Fibroblast of pulmonary artery (primary cell): Measurements from ENCODE around the gene HOXD9.

Experiments
- DNase-seq: peaks from one replicate; pipeline ENCODE4 v3.0.0-alpha.2; 2010; ENCODE audit warnings: low read depth
- H3K4me3 ChIP-seq: replicated peaks from 2 replicates; pipeline ENCODE4 v1.5.1; 2011; ENCODE audit warnings: low read depth, mild to moderate bottlenecking, control low read depth, low read length, moderate library complexity
- TF ChIP-seq, protein P1 (sequence below): IDR thresholded peaks from 2 replicates; pipeline ENCODE4 v1.5.1; 2011; ENCODE audit warnings: mild to moderate bottlenecking, control low read depth, low read length, inconsistent platforms; ENCODE audit errors: missing control alignments

HOXD9 gene

DNA sequence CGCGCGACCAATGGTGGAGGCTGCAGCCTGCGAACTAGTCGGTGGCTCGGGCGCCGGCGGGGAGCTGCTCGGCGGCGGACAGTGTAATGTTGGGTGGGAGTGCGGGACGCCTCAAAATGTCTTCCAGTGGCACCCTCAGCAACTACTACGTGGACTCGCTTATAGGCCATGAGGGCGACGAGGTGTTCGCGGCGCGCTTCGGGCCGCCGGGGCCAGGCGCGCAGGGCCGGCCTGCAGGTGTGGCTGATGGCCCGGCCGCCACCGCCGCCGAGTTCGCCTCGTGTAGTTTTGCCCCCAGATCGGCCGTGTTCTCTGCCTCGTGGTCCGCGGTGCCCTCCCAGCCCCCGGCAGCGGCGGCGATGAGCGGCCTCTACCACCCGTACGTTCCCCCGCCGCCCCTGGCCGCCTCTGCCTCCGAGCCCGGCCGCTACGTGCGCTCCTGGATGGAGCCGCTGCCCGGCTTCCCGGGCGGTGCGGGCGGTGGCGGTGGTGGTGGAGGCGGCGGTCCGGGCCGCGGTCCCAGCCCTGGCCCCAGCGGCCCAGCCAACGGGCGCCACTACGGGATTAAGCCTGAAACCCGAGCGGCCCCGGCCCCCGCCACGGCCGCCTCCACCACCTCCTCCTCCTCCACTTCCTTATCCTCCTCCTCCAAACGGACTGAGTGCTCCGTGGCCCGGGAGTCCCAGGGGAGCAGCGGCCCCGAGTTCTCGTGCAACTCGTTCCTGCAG is at the start of gene HOXD9:
HOXD9 (plus strand) TSS at position 37 of the 728 bp plus-strand sequence; CDS start at position 87, 50 bp downstream.
- H3K4me3 ChIP-seq = no peak within 1 kb of the TSS
- no peak for DNase-seq

DNA sequence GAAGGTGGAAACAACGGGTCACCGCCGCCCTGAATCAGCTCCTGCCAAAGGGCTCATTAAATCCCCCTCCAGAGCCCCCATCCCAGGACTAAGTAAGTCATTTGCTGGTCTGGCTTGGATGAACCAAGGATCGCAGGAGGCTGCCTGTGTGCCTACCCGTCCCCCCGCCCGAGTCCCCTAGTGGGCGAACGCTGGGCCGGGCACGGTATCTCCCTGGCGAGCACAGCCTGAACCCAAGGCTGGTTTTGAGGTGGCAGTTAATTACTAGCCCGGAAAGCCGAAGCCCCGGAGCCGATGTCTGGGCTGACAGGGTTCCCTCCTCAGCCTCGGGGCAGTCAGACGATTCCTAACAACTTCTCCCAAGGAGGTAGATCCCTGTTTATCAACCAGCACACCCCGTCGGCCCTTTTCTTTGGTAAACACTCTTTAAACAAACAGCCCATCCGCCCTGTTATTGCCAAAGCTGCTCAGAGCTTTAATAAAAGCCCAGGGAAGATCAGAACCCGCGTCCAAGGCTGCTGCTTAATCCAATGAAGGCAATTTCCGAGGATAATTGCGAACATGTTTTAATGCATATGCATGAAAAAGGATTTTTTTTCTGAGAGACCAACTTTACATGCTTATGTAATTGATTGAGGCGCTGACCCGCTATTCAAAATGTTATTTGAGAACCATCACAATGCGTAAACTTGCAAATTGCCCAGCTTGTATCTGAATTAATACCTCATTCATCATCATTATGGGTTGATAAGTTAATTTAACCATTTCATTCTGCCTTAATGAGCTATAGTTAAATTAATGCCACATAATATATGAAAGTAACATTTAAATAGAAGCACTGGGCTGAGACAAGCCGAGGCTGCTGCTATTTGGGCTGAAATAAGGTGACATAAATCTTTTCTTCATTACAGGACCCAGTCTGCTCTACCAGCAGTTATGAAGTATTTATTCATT is 49.3 kb upstream of the HOXD9 start:
- DNase-seq = no peak
- TF ChIP-seq, protein P1, sequence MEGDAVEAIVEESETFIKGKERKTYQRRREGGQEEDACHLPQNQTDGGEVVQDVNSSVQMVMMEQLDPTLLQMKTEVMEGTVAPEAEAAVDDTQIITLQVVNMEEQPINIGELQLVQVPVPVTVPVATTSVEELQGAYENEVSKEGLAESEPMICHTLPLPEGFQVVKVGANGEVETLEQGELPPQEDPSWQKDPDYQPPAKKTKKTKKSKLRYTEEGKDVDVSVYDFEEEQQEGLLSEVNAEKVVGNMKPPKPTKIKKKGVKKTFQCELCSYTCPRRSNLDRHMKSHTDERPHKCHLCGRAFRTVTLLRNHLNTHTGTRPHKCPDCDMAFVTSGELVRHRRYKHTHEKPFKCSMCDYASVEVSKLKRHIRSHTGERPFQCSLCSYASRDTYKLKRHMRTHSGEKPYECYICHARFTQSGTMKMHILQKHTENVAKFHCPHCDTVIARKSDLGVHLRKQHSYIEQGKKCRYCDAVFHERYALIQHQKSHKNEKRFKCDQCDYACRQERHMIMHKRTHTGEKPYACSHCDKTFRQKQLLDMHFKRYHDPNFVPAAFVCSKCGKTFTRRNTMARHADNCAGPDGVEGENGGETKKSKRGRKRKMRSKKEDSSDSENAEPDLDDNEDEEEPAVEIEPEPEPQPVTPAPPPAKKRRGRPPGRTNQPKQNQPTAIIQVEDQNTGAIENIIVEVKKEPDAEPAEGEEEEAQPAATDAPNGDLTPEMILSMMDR = no peak
- H3K4me3 ChIP-seq = no peak overlapping the region

More for the DNA sequence above, at the start of gene HOXD9:
- TF ChIP-seq, protein P1 = no peak

DNA sequence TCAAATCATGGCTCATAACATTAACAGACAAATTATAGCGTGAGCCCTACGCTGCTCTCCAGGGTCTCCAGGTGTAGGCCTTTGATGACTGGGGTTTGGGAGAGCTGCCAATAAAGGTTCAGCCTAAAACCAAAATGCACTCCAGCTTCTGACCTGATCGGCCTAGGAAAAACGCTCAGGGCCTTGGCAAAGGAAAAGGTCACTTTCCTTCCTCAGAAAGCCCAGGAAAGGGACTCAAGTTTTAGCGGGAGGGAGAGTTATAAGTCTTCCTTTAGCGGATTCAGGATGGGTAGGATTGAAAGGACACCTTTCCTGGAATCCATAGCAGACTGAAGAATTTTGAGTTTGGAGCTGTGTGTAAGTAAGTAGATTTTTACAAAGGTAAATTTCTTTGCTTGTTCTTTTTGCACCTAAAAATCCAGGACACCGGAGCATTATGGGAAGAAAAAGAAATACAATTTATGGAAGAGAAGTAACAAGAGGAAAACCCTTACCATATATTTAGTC is 47.5 kb upstream of the HOXD9 start:
- H3K4me3 ChIP-seq = no peak overlapping the region
- DNase-seq = no peak
- TF ChIP-seq, protein P1 = no peak

DNA sequence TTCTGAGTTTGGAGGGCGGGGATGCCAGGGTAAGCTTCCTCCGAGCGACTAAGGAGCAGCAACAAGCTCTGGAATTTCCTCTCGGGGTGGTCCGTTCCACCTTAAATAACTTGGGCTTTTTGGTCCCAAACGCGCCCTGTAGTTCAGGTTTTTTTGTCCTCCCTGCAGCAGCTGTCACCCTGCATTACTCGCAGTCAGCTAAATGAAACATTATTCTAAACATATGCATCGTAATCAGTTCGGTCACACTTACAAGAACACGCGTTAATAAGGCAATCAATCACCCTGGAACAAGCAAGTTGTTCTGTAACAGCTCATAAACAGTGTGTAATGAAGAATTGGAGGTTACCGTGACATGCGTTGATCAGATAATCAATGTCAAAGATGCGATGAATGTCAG is 47.0 kb upstream of the HOXD9 start:
- DNase-seq = no peak
- TF ChIP-seq, protein P1 = no peak
- no peak overlapping the region for H3K4me3 ChIP-seq

DNA sequence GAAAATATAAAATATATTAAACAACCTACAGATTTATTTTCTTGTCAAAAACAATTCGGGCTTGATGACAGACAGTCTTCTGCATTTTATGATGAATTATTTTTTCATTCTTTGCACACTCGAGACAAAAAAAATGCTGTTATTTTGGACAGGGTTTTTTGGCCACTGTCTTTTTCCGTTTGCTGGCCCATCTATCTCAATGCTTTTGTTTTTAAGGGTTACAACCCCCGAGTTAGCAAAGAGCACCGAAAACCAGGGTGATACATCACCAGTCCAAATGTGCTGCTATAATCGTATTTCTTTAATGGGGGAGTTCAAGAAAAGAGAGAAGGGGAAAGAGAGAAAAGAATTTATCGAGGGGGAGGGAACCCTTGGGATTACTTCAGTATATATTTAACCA is 46.5 kb upstream of the HOXD9 start:
- TF ChIP-seq, protein P1 = no peak
- DNase-seq = no peak
- no peak overlapping the region for H3K4me3 ChIP-seq

DNA sequence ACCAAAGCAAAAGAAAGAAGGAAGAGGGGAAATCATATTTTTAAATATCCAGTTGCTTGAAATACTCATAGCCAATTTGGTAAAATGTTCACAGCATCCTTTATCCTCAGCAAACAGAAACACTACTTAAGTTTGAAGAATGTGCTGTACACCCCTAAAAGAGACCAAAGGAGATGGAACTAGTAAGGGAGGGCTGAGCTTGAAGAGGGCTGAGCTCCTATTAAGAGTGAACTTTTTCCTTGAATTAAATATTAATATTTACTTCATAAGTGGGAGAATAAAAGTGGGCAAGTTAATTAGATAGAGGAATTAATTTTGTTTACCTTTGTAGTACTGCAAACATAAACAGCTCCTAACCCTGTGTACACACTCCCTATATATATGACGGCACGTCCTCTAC is 45.7 kb upstream of the HOXD9 start:
- no peak overlapping the region for H3K4me3 ChIP-seq
- DNase-seq = no peak
- TF ChIP-seq, protein P1 = no peak
